Measurements from ENCODE around the gene TICAM2. TPM values are rescaled to one million over a fixed set of nuclear protein-coding genes. Genes with fewer than 3 reads are reported as not detected.

TICAM2 gene
- total RNA-seq, 4 donors from 2014 or later, result 1.2 to 4.7 (median 3.1) TPM

GRCh38 chr5:115561176-115561575 lies 41.1 kb downstream of the TICAM2 start:
- no peaks in the 10 kb centered on the region for H3K27me3 ChIP-seq
- H3K9me3 ChIP-seq, result no peaks in the 10 kb centered on the region
- WGBS, 2 donors (ENCODE audit: low coverage in 1 of 2), result 88 to 90% methylated on average over 3 of the region's 3 CpGs
- ATAC-seq, result no peak
- no peak overlapping the region for H3K27ac ChIP-seq
- H3K4me3 ChIP-seq, result no peak overlapping the region
- no peak for TF ChIP-seq POLR2AphosphoS5 (IDR thresholded peaks at IDR 0.05)
- no peak for TF ChIP-seq EP300 (IDR thresholded peaks at IDR 0.05)
- no peak for TF ChIP-seq CTCF (IDR thresholded peaks at IDR 0.05)
- TF ChIP-seq POLR2A (IDR thresholded peaks at IDR 0.05), result no peak
- H3K36me3 ChIP-seq, result no peaks in the 10 kb centered on the region
- peaks cover 0 to 29% (median 9%) of the 10 kb centered on the region in 3 donors for H3K4me1 ChIP-seq

GRCh38 chr5:115559524-115559923 lies 42.8 kb downstream of the TICAM2 start:
- Histone ChIP-seq H3K4me1 (peaks cover 0 to 29% (median 9%) of the 10 kb centered on the region in 3 donors), H3K36me3 (no peaks in the 10 kb centered on the region), H3K4me3 (no peak overlapping the region), H3K27ac (peak overlapping the region in 1 of 4 donors; percentile 83), H3K9me3 (no peaks in the 10 kb centered on the region), H3K27me3 (no peaks in the 10 kb centered on the region)
- no peak for ATAC-seq
- no peak for TF ChIP-seq POLR2AphosphoS5 (IDR thresholded peaks at IDR 0.05)
- TF ChIP-seq POLR2A (IDR thresholded peaks at IDR 0.05), result no peak
- TF ChIP-seq EP300 (IDR thresholded peaks at IDR 0.05), result no peak
- TF ChIP-seq CTCF (IDR thresholded peaks at IDR 0.05), result no peak

- peak overlapping the region; percentile 74 to 96 (median 82) for H3K27ac ChIP-seq
- H3K4me1 ChIP-seq, result peaks cover 0 to 29% (median 9%) of the 10 kb centered on the region in 3 donors
- H3K9me3 ChIP-seq, result no peaks in the 10 kb centered on the region
- no peaks in the 10 kb centered on the region for H3K27me3 ChIP-seq
- TF ChIP-seq POLR2A (IDR thresholded peaks at IDR 0.05), result no peak
- TF ChIP-seq CTCF (IDR thresholded peaks at IDR 0.05), result no peak
- TF ChIP-seq POLR2AphosphoS5 (IDR thresholded peaks at IDR 0.05), result peak; percentile 54
- TF ChIP-seq EP300 (IDR thresholded peaks at IDR 0.05), result peak; percentile 76
- ATAC-seq, result peak; percentile 87
- WGBS, 2 donors (ENCODE audit: low coverage in 1 of 2), result 28 to 58% methylated on average over 4 of the region's 4 CpGs
- H3K4me3 ChIP-seq, result no peak overlapping the region
- no peaks in the 10 kb centered on the region for H3K36me3 ChIP-seq
Measured at GRCh38 chr5:115558388-115558956, 43.8 kb downstream of the TICAM2 start.

- H3K4me1 ChIP-seq, result peaks cover 0 to 29% (median 9%) of the 10 kb centered on the region in 3 donors
- peak; percentile 8 for ATAC-seq
- H3K27ac ChIP-seq, result peak overlapping the region; percentile 74 to 96 (median 82)
- 41 to 70% methylated on average over 2 to 3 of the region's 3 CpGs for WGBS, 2 donors (ENCODE audit: low coverage in 1 of 2)
- H3K4me3 ChIP-seq, result no peak overlapping the region
- TF ChIP-seq POLR2A (IDR thresholded peaks at IDR 0.05) (no peak), POLR2AphosphoS5 (IDR thresholded peaks at IDR 0.05) (no peak), CTCF (IDR thresholded peaks at IDR 0.05) (no peak), EP300 (IDR thresholded peaks at IDR 0.05) (no peak)
- H3K27me3 ChIP-seq, result no peaks in the 10 kb centered on the region
- no peaks in the 10 kb centered on the region for H3K36me3 ChIP-seq
- no peaks in the 10 kb centered on the region for H3K9me3 ChIP-seq
Measured at GRCh38 chr5:115557667-115558387, 44.5 kb downstream of the TICAM2 start.

GRCh38 chr5:115556276-115556675 lies 46.0 kb downstream of the TICAM2 start:
- 80 to 100% methylated on average over 1 to 2 of the region's 2 CpGs for WGBS, 2 donors (ENCODE audit: low coverage in 1 of 2)
- no peaks in the 10 kb centered on the region for H3K27me3 ChIP-seq
- H3K4me1 ChIP-seq, result peaks cover 0 to 29% (median 9%) of the 10 kb centered on the region in 3 donors
- H3K36me3 ChIP-seq, result no peaks in the 10 kb centered on the region
- no peaks in the 10 kb centered on the region for H3K9me3 ChIP-seq
- no peak for ATAC-seq
- no peak overlapping the region for H3K27ac ChIP-seq
- TF ChIP-seq POLR2A (IDR thresholded peaks at IDR 0.05), result no peak
- no peak for TF ChIP-seq POLR2AphosphoS5 (IDR thresholded peaks at IDR 0.05)
- TF ChIP-seq EP300 (IDR thresholded peaks at IDR 0.05), result no peak
- no peak for TF ChIP-seq CTCF (IDR thresholded peaks at IDR 0.05)
- H3K4me3 ChIP-seq, result no peak overlapping the region

Measured in gastroesophageal sphincter (tissue), 4 donors.